OCI-LY3 (cell line): ENCODE data around the gene DNMT1.

Experiments used
- EZH2phosphoT487 ChIP-seq: fragments of 200-600 bp; shearing (Covaris generic); IDR thresholded peaks from 2 replicates; pipeline ENCODE4 v1.6.1; 2018; ENCODE audit warnings: antibody characterized with exemption, mixed run types, low read depth
- TF ChIP-seq, protein P1 (sequence below): fragments of 200-600, 300-600 bp; sonication (generic); IDR thresholded peaks from 2 replicates; pipeline ENCODE4 v1.5.1; 2014; ENCODE audit warnings: antibody characterized with exemption, low read length, low read depth

DNA sequence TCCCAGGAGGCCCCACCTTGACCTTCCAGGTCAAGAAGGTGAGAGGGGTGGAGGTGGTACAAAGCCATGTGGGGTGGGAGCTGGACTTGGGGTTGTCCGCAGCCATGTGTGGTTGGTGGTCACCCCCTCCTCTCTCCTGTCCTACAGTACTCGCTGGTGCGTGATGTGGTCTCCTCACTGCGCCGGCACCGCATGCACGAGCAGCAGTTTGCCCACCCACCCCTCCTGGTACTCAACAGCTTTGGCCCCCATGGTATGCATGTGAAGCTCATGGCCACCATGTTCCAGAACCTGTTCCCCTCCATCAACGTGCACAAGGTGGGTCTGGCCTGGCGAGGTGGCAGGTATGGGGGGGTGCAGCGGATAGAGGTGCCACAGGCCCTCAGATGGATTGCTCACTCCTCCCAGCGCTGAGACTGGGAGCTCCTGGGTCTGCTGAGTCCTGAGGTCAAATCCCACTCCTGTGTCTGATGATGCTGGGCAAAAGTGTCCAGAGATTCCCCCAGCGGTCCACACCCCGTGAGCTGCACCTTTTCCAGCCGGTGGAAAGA, 86.9 kb downstream of the DNMT1 start:
- TF ChIP-seq, protein P1, sequence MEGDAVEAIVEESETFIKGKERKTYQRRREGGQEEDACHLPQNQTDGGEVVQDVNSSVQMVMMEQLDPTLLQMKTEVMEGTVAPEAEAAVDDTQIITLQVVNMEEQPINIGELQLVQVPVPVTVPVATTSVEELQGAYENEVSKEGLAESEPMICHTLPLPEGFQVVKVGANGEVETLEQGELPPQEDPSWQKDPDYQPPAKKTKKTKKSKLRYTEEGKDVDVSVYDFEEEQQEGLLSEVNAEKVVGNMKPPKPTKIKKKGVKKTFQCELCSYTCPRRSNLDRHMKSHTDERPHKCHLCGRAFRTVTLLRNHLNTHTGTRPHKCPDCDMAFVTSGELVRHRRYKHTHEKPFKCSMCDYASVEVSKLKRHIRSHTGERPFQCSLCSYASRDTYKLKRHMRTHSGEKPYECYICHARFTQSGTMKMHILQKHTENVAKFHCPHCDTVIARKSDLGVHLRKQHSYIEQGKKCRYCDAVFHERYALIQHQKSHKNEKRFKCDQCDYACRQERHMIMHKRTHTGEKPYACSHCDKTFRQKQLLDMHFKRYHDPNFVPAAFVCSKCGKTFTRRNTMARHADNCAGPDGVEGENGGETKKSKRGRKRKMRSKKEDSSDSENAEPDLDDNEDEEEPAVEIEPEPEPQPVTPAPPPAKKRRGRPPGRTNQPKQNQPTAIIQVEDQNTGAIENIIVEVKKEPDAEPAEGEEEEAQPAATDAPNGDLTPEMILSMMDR = no peak
- TF ChIP-seq EZH2phosphoT487 = no peak
